Muscle of leg (tissue), 11 donors: ENCODE data around the gene LRIT2. TPM values are rescaled to one million over a fixed set of nuclear protein-coding genes. Genes with fewer than 3 reads are reported as not detected.
A peak's percentile ranks its signal among the peaks of the same experiment; 100 is the strongest.

Source experiments
- DNase-seq: peaks from one replicate; pipeline ENCODE4 v3.0.0; 2013
- H3K27ac ChIP-seq: one replicate; pipeline ENCODE4 v1.5.1; 2013; ENCODE audit warnings: mild to moderate bottlenecking, low read length, control low read depth
- H3K27me3 ChIP-seq: one replicate; pipeline ENCODE4 v1.6.1; 2013; ENCODE audit warnings: low read length; ENCODE audit not compliant: control insufficient read depth, insufficient read depth
- H3K36me3 ChIP-seq: one replicate; pipeline ENCODE4 v1.6.1; 2013; ENCODE audit warnings: low read length; ENCODE audit not compliant: control insufficient read depth, insufficient read depth
- H3K4me1 ChIP-seq: one replicate; pipeline ENCODE4 v1.6.1; 2013; ENCODE audit warnings: low read length; ENCODE audit not compliant: control insufficient read depth, insufficient read depth
- H3K4me3 ChIP-seq: one replicate; pipeline ENCODE4 v1.5.1; 2013; ENCODE audit warnings: low read length, control low read depth
- H3K9me3 ChIP-seq: replicated peaks from 2 replicates; pipeline ENCODE4 v1.6.1; 2013; ENCODE audit warnings: low read depth, low read length; ENCODE audit not compliant: control insufficient read depth
- whole genome bisulfite sequencing: methylation state at CpG from one replicate; pipeline ENCODE4 v1.1.5; 2013; ENCODE audit warnings: missing lambda C conversion rate; ENCODE audit not compliant: insufficient coverage; 5-methylcytosine and 5-hydroxymethylcytosine counted together
- polyA plus RNA-seq, 8 donors: library from polyadenylated mRNA; unstranded; fragments of 120-200 nt; gene quantifications; one replicate each; pipeline versions ENCODE4 v1.2.1 to v1.2.3, GENCODE V29; 2013; ENCODE audit warnings: inconsistent platforms in 1 of 8, low replicate concordance in 1 of 8; ENCODE audit not compliant: insufficient read length in 8 of 8, insufficient read depth in 1 of 8
- total RNA-seq: library from RNA; stranded (reverse); fragments of 120-200 nt; gene quantifications from one replicate; pipeline ENCODE4 v1.2.4, GENCODE V29; 2013

The LRIT2 gene
- total and polyA plus RNA-seq, 9 donors, result not detected

DNA sequence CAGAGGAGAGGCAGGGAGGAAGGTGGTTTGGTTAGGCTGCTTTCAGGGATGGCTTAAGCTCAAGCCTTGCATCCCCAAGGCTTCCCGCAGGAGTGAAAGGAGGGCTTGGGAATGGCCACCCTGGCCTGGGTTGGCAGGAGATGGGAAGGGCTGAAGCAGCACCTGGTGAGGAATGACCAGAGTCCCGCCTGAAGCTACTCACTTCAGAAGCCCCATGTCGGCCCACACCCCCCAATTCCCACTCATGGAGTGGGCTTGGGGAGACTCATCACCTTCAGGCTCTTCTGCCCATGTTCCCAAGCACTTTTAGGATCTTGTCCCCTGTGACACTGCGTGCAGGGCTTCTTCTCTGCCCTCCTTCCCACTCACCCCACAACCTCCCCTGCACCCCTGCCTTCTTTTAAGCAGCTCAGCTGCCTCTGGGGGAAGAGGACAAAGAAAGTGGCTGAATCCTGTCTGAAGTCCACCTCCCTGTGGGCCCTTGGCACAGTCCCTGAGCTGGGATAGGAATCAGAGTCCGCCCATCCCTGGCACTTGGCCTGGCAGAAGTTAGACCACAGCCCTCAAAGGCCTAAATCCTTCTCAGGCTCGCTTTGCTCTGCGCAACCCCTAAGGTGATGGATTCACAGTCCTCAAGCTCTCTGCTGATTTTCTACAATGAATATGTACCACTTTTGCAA, 36.0 kb upstream of the LRIT2 start:
- Histone ChIP-seq H3K27me3 (peaks cover 5% of the 10 kb centered on the region), H3K4me3 (no peak overlapping the region), H3K4me1 (peaks cover 18% of the 10 kb centered on the region), H3K9me3 (no peaks in the 10 kb centered on the region), H3K36me3 (no peaks in the 10 kb centered on the region), H3K27ac (no peak overlapping the region)
- 80% methylated on average over 3 of the region's 7 CpGs for WGBS
- DNase-seq, result no peak

DNA sequence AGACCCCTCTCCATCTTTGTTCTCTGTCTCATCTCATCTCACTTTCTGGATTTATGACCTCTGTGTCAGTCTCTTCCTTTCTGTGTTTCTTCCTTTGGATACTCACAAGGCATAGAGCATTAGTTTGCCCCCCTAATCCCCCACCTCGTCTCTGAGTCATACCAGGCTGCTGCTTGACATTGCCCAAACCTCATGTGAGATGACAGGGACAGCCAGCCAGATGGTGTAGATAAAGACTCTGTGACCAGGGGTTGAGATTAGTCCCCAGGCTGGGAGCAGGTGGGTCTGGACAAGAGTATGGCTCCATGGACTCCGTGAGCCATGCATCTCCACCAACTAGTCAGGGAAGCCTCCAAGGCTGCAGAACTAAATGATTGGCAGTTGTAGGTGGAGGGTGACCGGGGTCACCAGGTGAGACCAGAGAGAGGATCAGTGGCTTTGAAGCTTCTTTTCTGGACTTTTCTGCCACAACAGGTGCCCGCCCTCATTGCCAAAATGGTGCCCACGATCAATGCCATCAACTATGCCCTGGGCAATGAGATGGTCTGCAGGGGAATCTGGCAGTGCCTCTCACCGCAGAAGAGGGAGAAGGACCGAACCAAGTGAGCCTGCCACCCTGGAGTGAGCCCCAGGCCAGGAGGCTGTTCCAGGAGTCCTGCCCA, 32.8 kb upstream of the LRIT2 start:
- DNase-seq, result no peak
- H3K27ac ChIP-seq, result no peak overlapping the region
- H3K27me3 ChIP-seq, result peaks cover 3% of the 10 kb centered on the region
- WGBS, result 94% methylated on average over 5 of the region's 7 CpGs
- H3K4me1 ChIP-seq, result peaks cover 6% of the 10 kb centered on the region
- peaks cover 3% of the 10 kb centered on the region for H3K36me3 ChIP-seq
- H3K4me3 ChIP-seq, result no peak overlapping the region
- H3K9me3 ChIP-seq, result no peaks in the 10 kb centered on the region

DNA sequence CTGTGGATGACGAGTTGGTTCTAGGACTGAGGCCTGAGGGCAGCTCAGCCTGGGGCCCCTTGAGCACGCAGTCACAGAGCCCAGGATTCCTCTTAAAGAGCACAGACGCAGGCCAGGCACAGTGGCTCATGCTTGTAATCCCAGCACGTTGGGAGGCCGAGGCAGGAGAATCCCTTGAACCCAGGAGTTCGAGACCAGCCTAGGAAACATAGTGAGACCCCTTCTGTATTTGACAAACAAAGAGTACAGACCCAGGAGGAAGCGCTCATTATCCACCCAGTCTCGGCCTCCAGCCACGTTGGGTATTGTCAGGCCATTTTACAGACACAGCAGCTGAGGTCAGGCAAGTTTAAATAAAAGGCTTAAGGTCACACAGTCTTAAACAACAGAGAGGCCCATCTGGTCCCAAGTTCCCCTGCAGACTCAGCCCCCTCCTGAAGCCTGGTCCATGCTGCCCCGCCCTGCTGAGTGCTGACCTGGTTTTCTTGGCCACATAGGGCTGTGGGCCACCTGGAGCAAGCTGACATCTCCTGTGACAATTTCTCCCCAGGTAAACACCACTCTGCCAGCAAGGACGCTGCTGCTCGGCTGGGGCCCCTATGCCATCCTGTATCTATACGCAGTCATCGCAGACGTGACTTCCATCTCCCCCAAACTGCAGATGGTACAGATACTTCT, 32.1 kb upstream of the LRIT2 start:
- Histone ChIP-seq H3K27me3 (peaks cover 3% of the 10 kb centered on the region), H3K27ac (no peak overlapping the region), H3K9me3 (no peaks in the 10 kb centered on the region), H3K4me3 (no peak overlapping the region), H3K4me1 (peaks cover 6% of the 10 kb centered on the region), H3K36me3 (peaks cover 3% of the 10 kb centered on the region)
- 69% methylated on average over 15 of the region's 15 CpGs for WGBS
- no peak for DNase-seq

DNA sequence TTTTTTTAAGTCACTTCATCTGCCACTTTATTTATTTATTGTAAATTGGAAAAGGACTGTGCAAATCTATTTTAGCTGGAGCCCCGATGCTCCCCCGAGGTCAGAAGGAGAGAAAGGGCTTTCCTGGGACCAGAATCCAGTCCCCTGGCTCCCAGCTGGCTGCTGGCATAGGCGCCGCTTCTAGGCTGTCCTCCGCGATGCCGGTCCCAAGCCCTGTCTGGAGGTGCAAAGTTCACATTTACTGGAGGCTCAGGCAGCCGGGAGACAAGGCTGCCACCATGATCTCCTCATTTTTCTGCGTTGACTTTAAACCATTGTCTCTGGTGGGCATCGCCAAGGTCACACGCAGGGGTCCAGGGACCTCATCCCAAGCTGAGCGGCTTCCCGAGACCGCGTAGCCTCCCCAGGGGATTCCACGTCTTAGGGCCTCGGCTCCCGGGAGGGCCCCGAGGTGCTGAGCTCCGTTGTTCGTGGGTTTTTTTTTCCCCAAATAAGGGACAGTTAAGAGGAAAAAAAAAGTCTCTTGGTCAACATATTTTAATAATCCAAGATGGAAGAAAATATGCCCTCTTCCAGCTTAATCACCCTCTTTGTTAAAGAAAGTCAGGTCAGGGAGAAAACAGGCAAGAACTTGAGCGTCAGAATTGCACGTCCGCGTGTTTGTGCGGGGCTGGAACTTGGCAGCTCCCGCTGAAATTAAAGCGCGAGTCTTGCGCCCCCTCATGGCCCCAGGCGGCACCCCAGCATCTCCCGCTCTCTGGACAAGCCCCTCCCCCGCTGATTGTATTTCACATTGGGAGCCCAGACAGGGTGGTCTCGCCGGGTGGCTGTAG, 31.4 kb upstream of the LRIT2 start:
- Histone ChIP-seq H3K36me3 (peaks cover 3% of the 10 kb centered on the region), H3K27ac (no peak overlapping the region), H3K4me3 (no peak overlapping the region), H3K4me1 (peaks cover 6% of the 10 kb centered on the region), H3K9me3 (no peaks in the 10 kb centered on the region), H3K27me3 (no peaks in the 10 kb centered on the region)
- WGBS, result 41% methylated on average over 24 of the region's 35 CpGs
- peak; percentile 39 for DNase-seq

DNA sequence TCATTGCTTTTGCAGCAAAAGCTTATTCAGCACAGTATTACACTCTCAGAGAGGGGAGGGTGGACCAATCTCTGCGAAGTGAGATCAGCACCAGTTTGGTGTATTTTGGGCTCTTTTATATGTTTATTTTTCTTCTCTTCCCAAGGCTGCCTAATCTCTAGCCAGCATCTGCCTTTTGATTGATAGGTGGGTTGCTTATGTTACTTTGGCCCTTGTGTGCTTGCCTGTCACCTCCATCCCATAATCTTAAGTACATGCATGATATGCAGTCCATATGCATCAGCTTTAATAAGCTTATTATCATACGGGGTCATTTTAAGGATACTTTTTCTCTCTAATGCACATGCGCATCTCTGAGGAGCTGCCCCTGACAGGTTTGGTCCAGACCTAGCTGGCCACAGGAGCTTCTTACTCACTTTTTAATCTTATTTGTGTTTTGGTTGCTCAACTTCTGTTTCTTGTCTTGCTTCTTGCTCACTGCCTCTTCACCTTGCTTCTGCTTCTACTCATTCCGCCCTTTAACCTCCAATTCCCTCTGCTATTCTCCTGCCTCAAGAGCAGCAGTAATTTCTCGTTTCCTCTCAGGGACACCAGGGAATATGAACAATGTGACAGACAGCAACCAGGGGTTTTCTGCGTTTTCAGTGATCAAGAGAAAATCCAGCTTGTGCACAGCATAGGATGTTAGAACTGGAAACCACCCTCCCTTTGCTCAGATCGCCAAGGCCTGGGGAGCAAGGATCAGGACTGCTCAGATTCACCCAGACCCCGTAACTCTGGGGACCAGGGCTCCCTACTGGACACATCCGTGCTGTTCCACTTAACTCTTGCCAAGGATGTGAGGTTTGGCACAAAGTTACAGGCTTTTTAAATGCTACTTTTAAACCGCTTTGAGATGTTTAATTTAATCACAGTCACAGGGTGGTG, 29.5 kb upstream of the LRIT2 start:
- H3K4me1 ChIP-seq, result peaks cover 9% of the 10 kb centered on the region
- DNase-seq, result no peak
- no peaks in the 10 kb centered on the region for H3K27me3 ChIP-seq
- H3K4me3 ChIP-seq, result no peak overlapping the region
- no peaks in the 10 kb centered on the region for H3K9me3 ChIP-seq
- H3K27ac ChIP-seq, result no peak overlapping the region
- H3K36me3 ChIP-seq, result peaks cover 3% of the 10 kb centered on the region
- 56% methylated on average over 5 of the region's 10 CpGs for WGBS

DNA sequence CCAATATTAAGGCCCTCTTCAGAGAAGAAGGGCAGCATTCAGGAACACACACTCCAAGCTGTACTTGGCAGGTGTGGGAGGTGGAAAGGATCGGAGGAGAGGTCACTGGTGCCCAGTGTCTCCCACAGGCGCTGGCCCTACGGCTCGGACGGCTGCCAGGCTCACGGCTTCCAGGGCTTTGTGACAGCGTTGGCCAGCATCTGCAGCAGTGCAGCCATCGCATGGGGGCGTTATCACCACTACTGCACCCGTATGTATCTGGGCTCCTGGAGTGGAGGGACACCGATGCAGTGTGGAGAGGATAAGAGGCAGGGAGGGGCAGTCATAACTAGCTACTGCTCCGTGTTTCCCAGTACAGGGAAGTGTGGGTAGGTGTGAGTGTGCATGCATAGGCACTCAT, 23.4 kb upstream of the LRIT2 start:
- DNase-seq, result no peak
- Histone ChIP-seq H3K36me3 (peaks cover under 1% of the 10 kb centered on the region), H3K9me3 (no peaks in the 10 kb centered on the region), H3K4me3 (no peak overlapping the region), H3K27ac (no peak overlapping the region), H3K4me1 (peaks cover 25% of the 10 kb centered on the region), H3K27me3 (no peaks in the 10 kb centered on the region)
- 64% methylated on average over 3 of the region's 12 CpGs for WGBS

DNA sequence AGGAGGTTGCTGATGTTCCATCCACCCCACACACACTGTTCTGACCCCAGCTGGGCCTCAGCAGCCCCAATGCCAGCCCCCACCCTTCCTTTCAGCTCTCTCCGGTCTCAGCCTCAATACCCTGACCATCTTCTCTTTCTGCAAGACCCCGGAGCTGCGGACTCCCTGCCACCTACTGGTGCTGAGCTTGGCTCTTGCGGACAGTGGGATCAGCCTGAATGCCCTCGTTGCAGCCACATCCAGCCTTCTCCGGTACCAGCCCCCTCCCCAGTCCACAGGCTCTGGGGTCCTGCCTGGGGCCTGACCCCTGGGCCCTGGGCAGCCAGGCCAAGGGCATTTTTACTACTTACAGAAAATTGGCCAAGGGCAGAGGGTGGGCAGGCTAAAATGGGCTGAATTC, 22.2 kb upstream of the LRIT2 start:
- Histone ChIP-seq H3K9me3 (no peaks in the 10 kb centered on the region), H3K4me3 (no peak overlapping the region), H3K27me3 (no peaks in the 10 kb centered on the region), H3K4me1 (peaks cover 29% of the 10 kb centered on the region), H3K36me3 (no peaks in the 10 kb centered on the region), H3K27ac (no peak overlapping the region)
- WGBS, result 75% methylated on average over 5 of the region's 6 CpGs
- no peak for DNase-seq

DNA sequence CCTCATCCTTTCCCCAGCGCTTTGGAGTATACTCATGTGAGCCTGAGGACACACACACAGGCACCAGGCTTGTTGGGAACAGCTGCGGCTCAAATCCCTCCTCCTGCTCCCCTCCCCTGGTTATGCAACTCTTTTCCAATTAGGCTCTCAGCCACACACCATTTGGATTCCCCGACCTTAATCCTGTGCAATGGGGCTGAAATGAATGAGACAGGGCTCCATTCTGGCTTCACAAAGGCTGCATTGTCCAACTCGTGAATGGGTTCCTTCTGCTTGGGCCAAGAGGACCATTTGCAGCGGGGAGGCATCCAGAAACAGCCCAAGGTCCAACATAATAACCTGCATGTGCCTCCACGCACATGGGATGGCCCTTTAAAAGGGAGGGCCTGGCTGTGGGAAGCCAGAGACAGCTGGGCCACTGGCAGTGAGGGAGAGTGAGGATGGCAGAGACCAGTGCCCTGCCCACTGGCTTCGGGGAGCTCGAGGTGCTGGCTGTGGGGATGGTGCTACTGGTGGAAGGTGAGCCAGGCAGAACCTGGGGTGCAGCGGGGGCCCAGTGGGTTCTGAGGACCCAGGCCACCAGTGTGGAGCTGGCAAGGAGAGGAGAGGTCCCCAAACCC, 19.4 kb upstream of the LRIT2 start, which contains the start of gene RGR:
Gene RGR, plus strand, starts transcription at position 403 of the 620 bp plus-strand sequence. Its CDS starts 38 bp downstream, at position 441.
- 32% methylated on average over 9 of the region's 9 CpGs for WGBS
- Histone ChIP-seq H3K9me3 (no peaks in the 10 kb centered on the region), H3K27ac (peak within 1 kb of the TSS; percentile 75), H3K4me3 (peak within 1 kb of the TSS; percentile 32), H3K4me1 (peaks cover 34% of the 10 kb centered on the region), H3K27me3 (no peaks in the 10 kb centered on the region), H3K36me3 (no peaks in the 10 kb centered on the region)
- peak; percentile 93 for DNase-seq

DNA sequence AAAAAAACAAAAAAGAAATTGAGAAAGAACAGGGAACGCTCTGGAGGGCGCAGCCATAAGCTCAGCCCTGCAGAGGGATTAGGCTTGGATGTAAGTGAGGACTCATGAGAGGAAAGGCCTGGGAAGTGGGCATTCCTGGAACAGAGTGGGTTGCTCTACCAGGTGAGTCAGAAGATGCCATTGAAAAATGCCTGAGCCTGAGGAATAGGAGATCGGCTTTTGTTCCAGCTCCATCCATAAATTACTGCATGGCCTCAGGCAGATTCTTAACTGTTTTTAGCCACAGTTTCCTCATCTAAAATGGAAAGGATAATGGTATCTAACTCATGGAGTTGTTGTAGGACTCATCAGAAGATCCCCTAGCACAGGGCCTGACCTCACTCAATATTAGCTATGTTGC, 18.4 kb upstream of the LRIT2 start:
- 92% methylated on average over 2 of the region's 3 CpGs for WGBS
- peak overlapping the region; percentile 35 for H3K27ac ChIP-seq

More for the DNA sequence above, 18.4 kb upstream of the LRIT2 start:
- H3K4me3 ChIP-seq, result no peak overlapping the region
- H3K9me3 ChIP-seq, result no peaks in the 10 kb centered on the region
- DNase-seq, result no peak
- H3K4me1 ChIP-seq, result peaks cover 34% of the 10 kb centered on the region
- H3K27me3 ChIP-seq, result no peaks in the 10 kb centered on the region
- H3K36me3 ChIP-seq, result no peaks in the 10 kb centered on the region
